ENCODE measurements around the gene VILL. TPM values are rescaled to one million over a fixed set of nuclear protein-coding genes. Genes with fewer than 3 reads are reported as not detected.
A peak's percentile ranks its signal among the peaks of the same experiment; 100 is the strongest.

VILL gene
- total and polyA plus RNA-seq, 2 of the 8 experiments (the other 6 are each of a cell fraction or from before 2014, with no cell fraction given) = 4.1 to 4.2 TPM

- Histone ChIP-seq H2AFZ (ENCODE audit: low read length) (no peak overlapping the region), H3K23ac (ENCODE audit: insufficient read length) (no peak overlapping the region), H3K79me1 (ENCODE audit: low read depth, low read length) (no peaks in the 10 kb centered on the region; the same call in 1 of the 2 replicates), H2BK12ac (ENCODE audit: low read depth, low read length) (peak overlapping the region; percentile 13; the same call in 1 of the 2 replicates), H4K91ac (replicated peaks; ENCODE audit: insufficient read length, low read length) (peak overlapping the region; percentile 26), H3K18ac (ENCODE audit: extremely low read depth, low read length) (no peak overlapping the region), H3K4me3 (ENCODE audit: extremely low read depth in 1 of 4, insufficient read depth in 2 of 4, low read depth in 3 of 4, low read length in 4 of 4) (no peak overlapping the region), H3K4me1 (replicated peaks in 1 of 4; ENCODE audit: control insufficient read depth in 3 of 4, insufficient read depth in 4 of 4, low read length in 3 of 4) (peaks cover 0 to 6% (median 4%) of the 10 kb centered on the region in 4 experiments; a peak in 6 of 7 replicates), H3K9me3 (ENCODE audit: insufficient read depth in 2 of 2, low read depth in 1 of 2, low read length in 1 of 2) (no peaks in the 10 kb centered on the region), H3K27ac (ENCODE audit: low read depth, low read length) (no peak overlapping the region), H3K56ac (replicated peaks; ENCODE audit: insufficient read length, low read depth, low read length) (no peak overlapping the region), H2BK5ac (ENCODE audit: low read depth, low read length) (no peak overlapping the region), H3K27me3 (replicated peaks in 1 of 4; ENCODE audit: control insufficient read depth in 3 of 4, extremely low read depth in 1 of 4, insufficient read depth in 3 of 4, low read length in 3 of 4) (peaks cover 0 to 4% (median 2%) of the 10 kb centered on the region in 4 experiments; a peak in 2 of 7 replicates), H3K36me3 (ENCODE audit: control insufficient read depth in 2 of 4, insufficient read depth in 4 of 4, low read length in 3 of 4) (peaks cover 0 to 2% (median under 1%) of the 10 kb centered on the region in 4 experiments; a peak in 1 of 8 replicates), H3K4ac (replicated peaks; ENCODE audit: insufficient read length, low read depth, low read length) (no peak overlapping the region), H4K20me1 (replicated peaks in 1 of 2; ENCODE audit: control insufficient read depth in 1 of 2, insufficient read depth in 2 of 2, low read length in 2 of 2) (peaks cover 0 to 6% of the 10 kb centered on the region in 2 experiments), H2BK120ac (replicated peaks; ENCODE audit: low read depth, low read length) (no peak overlapping the region), H3K23me2 (ENCODE audit: low read depth, low read length) (peaks cover 4% of the 10 kb centered on the region; the same call in 1 of the 2 replicates), H3K79me2 (ENCODE audit: control insufficient read depth in 1 of 2, insufficient read depth in 2 of 2, low read length in 2 of 2) (no peaks in the 10 kb centered on the region), H3K9ac (replicated peaks in 1 of 4; ENCODE audit: extremely low read depth in 1 of 4, low read depth in 3 of 4, low read length in 3 of 4) (no peak overlapping the region), H2AK5ac (ENCODE audit: low read depth, low read length) (no peak overlapping the region; the same call in 1 of the 2 replicates), H2BK15ac (ENCODE audit: low read length) (no peak overlapping the region), H4K8ac (ENCODE audit: extremely low read depth, insufficient read depth, low read length) (peak overlapping the region; percentile 51; the same call in 1 of the 2 replicates), H2BK20ac (ENCODE audit: low read length) (no peak overlapping the region), H3K4me2 (ENCODE audit: insufficient read depth in 1 of 2, low read depth in 2 of 2, low read length in 2 of 2) (no peak overlapping the region), H4K5ac (ENCODE audit: insufficient read length, low read depth, low read length) (no peak overlapping the region), H3K14ac (ENCODE audit: insufficient read length) (no peak overlapping the region)
- WGBS, 2 experiments (ENCODE audit: extremely low coverage in 1 of 2, insufficient coverage in 1 of 2, insufficient read length in 1 of 2, insufficient replicate concordance in 2 of 2, low coverage in 1 of 2, low lambda C conversion rate in 2 of 2, missing lambda C conversion rate in 1 of 2) = 62% methylated on average over 7 of the region's 7 CpGs; no CpG with 5 or more reads in 1 of the 2 experiments
- DNase-seq (ENCODE audit: low read depth in 1 of 2, low spot score in 2 of 2) (peak in 1 of 2 experiments; percentile 96), FAIRE-seq (no peak)
- CTCF ChIA-PET (ENCODE audit: partially characterized antibody) = interaction anchor here (0.7 to 5.3 kb wide), 59 partner anchors 11 to 664 kb away, joined by 3 to 75 read pairs (median 4); partner anchors contain the start of genes DLEC1 and SLC22A14
- TF ChIP-seq CTCF (IDR thresholded peaks at IDR 0.05; ENCODE audit: control extremely low read depth in 1 of 3, insufficient read depth in 1 of 3, low read depth in 1 of 3, low read length in 3 of 3) = peak in 2 of 3 experiments; percentile 92 to 99; a peak in 3 of 4 replicates
- no peak for TF ChIP-seq SIN3A (conservative IDR thresholded peaks at IDR 0.05 in 1 of 2, IDR thresholded peaks at IDR 0.05 in 1 of 2; ENCODE audit: low read depth in 1 of 2, low read length in 2 of 2)
- no peak for TF ChIP-seq SUZ12 (IDR thresholded peaks at IDR 0.05; ENCODE audit: low read length)
- TF ChIP-seq EZH2 (IDR thresholded peaks at IDR 0.05; ENCODE audit: low read depth, low read length, severe bottlenecking) = no peak
- TF ChIP-seq RXRA (IDR thresholded peaks at IDR 0.05; ENCODE audit: insufficient read depth, low read depth, low read length) = no peak
- TF ChIP-seq RAD21 (IDR thresholded peaks at IDR 0.05 in 1 of 2, conservative IDR thresholded peaks at IDR 0.05 in 1 of 2; ENCODE audit: low read depth in 2 of 2, low read length in 2 of 2) = peak; percentile 76 to 78
- TF ChIP-seq CREB1 (IDR thresholded peaks at IDR 0.05) = peak; percentile 30; the same call in 1 of the 2 replicates
- TF ChIP-seq KDM1A (IDR thresholded peaks at IDR 0.05; ENCODE audit: borderline replicate concordance, low read length) = no peak
- POLR2A ChIA-PET (ENCODE audit: partially characterized antibody) = interaction anchor here (0.7 kb wide), 1 partner anchor 36 kb away, joined by 3 read pairs; the partner anchor contains the start of gene DLEC1
These were observed 12.8 kb downstream of the VILL start for GRCh38 chr3:38003371-38003816.
